Mucosa of descending colon (tissue), 3 donors: ENCODE measurements around the gene BNC2. TPM values are rescaled to one million over a fixed set of nuclear protein-coding genes. Genes with fewer than 3 reads are reported as not detected.

ENCODE experiments used
- ATAC-seq: fragments of 200-7000 bp; cut with Tn5 transposase; one replicate; pipeline ENCODE4 v1.9.1; 2020; ENCODE audit warnings: mild to moderate bottlenecking, moderate library complexity
- DNase-seq, 3 donors: peaks; one replicate each; pipeline ENCODE4 v3.0.0-alpha.2; 2020
- H3K36me3 ChIP-seq: fragments of 200-600 bp; one replicate; pipeline ENCODE4 v1.8.0; 2021; ENCODE audit warnings: low read depth, mild to moderate bottlenecking
- H3K4me1 ChIP-seq: fragments of 200-600 bp; one replicate; pipeline ENCODE4 v1.8.0; 2021; ENCODE audit warnings: low read depth, mild to moderate bottlenecking
- H3K4me3 ChIP-seq: fragments of 200-600 bp; one replicate; pipeline ENCODE4 v1.8.0; 2021; ENCODE audit warnings: mild to moderate bottlenecking
- H3K9me3 ChIP-seq: fragments of 200-600 bp; one replicate; pipeline ENCODE4 v1.8.0; 2021; ENCODE audit warnings: mild to moderate bottlenecking
- intact Hi-C, 2 donors: fragments of 100-400 bp; cut with DNase I in 1 of 2; cut with micrococcal nuclease in 1 of 2; formaldehyde crosslinking; loops; one replicate each; pipeline versions ENCODE4 v1.11.0 to v1.11.1; 2022; cut with DNase I, micrococcal nuclease
- total RNA-seq, 3 donors: library from RNA; stranded (reverse); fragmentation: NEBNext Ultra II Directional in 2 of 3; extraction: Animal tissue kit (Norgen Biotek cat#: 25700) in 2 of 3; gene quantifications; one replicate each; pipeline versions ENCODE4 v1.2.1 to v1.2.4, GENCODE V29; 2021 to 2023
- TF ChIP-seq, protein P1 (sequence below): fragments of 200-600 bp; IDR thresholded peaks from one replicate; pipeline ENCODE4 v1.8.0; 2022; ENCODE audit warnings: antibody characterized with exemption, mild to moderate bottlenecking
- donor health status: DM: no; HTN: no; CAD: no; lungs with moderate emphysema.
- donor health status: DM: no; HTN: no; CAD: no.
- donor health status: DM: no; HTN: yes; CAD: no.

Gene BNC2
- total RNA-seq, 3 donors from 2014 or later = 8.2 to 192 (median 12.0) TPM

GRCh38 chr9:16608906-16609305 is 261.6 kb downstream of the BNC2 start:
- no peaks in the 10 kb centered on the region for H3K4me1 ChIP-seq
- no peak overlapping the region for H3K4me3 ChIP-seq
- no peaks in the 10 kb centered on the region for H3K36me3 ChIP-seq
- TF ChIP-seq, protein P1, sequence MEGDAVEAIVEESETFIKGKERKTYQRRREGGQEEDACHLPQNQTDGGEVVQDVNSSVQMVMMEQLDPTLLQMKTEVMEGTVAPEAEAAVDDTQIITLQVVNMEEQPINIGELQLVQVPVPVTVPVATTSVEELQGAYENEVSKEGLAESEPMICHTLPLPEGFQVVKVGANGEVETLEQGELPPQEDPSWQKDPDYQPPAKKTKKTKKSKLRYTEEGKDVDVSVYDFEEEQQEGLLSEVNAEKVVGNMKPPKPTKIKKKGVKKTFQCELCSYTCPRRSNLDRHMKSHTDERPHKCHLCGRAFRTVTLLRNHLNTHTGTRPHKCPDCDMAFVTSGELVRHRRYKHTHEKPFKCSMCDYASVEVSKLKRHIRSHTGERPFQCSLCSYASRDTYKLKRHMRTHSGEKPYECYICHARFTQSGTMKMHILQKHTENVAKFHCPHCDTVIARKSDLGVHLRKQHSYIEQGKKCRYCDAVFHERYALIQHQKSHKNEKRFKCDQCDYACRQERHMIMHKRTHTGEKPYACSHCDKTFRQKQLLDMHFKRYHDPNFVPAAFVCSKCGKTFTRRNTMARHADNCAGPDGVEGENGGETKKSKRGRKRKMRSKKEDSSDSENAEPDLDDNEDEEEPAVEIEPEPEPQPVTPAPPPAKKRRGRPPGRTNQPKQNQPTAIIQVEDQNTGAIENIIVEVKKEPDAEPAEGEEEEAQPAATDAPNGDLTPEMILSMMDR = no peak
- no peak for DNase-seq
- ATAC-seq = no peak
- no peaks in the 10 kb centered on the region for H3K9me3 ChIP-seq
- intact Hi-C loops = no loop called here

DNA sequence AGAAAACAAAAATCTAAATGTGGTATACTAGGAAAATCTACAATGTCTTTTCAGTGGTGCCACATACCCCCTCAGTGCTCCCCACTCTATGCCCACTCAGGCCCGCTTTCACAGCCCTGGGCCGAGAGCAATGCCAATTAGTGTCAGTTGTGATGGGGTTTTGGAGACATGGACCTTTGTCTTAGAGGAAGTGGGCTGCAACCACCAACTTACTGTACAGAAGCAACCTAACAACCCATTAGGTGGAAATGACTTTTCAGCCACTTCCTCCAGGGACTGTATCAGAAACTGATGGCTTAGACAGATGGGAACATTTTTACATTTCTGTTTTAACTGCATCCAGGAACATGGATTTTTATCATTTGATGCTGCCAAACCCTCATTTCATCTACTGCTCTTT is 268.0 kb downstream of the BNC2 start:
- no peak for DNase-seq
- no peaks in the 10 kb centered on the region for H3K36me3 ChIP-seq
- H3K9me3 ChIP-seq = no peaks in the 10 kb centered on the region
- intact Hi-C loops = no loop called here
- H3K4me3 ChIP-seq = no peak overlapping the region
- H3K4me1 ChIP-seq = no peaks in the 10 kb centered on the region
- ATAC-seq = no peak
- TF ChIP-seq, protein P1 = no peak

GRCh38 chr9:16601991-16602390 is 268.5 kb downstream of the BNC2 start:
- no peaks in the 10 kb centered on the region for H3K36me3 ChIP-seq
- DNase-seq (no peak), ATAC-seq (no peak)
- H3K4me3 ChIP-seq = no peak overlapping the region
- intact Hi-C loops = no loop called here
- no peaks in the 10 kb centered on the region for H3K9me3 ChIP-seq
- TF ChIP-seq, protein P1 = no peak
- H3K4me1 ChIP-seq = no peaks in the 10 kb centered on the region

GRCh38 chr9:16598316-16598715 is 272.2 kb downstream of the BNC2 start:
- H3K9me3 ChIP-seq = no peaks in the 10 kb centered on the region
- ATAC-seq = no peak
- no peaks in the 10 kb centered on the region for H3K4me1 ChIP-seq
- DNase-seq = no peak
- no peak overlapping the region for H3K4me3 ChIP-seq
- intact Hi-C loops = no loop called here
- TF ChIP-seq, protein P1 = no peak
- no peaks in the 10 kb centered on the region for H3K36me3 ChIP-seq

DNA sequence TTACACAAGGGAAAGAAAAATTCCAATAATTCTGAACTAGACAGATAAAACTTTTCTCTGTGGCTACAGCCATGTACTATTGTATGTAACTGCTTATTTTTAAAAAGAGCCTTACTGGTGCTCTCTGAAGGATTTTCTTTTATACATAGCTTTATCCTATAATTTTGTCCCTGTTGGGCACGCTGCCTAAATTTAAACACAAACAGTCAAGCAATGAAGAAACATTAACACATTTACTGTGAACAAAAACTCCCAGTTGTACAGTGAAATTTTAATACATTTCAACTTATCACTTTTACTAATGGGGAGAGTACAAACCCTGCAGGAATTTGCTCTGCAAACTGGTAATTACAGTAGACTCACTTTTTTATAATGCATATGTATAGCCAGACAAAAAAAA is 273.3 kb downstream of the BNC2 start:
- TF ChIP-seq, protein P1 = no peak
- DNase-seq (no peak), ATAC-seq (no peak)
- Histone ChIP-seq H3K9me3 (no peaks in the 10 kb centered on the region), H3K4me1 (no peaks in the 10 kb centered on the region), H3K36me3 (no peaks in the 10 kb centered on the region), H3K4me3 (no peak overlapping the region)
- intact Hi-C loops = no loop called here

GRCh38 chr9:16595227-16595626 is 275.2 kb downstream of the BNC2 start:
- Histone ChIP-seq H3K4me3 (no peak overlapping the region), H3K9me3 (no peaks in the 10 kb centered on the region), H3K4me1 (no peaks in the 10 kb centered on the region), H3K36me3 (no peaks in the 10 kb centered on the region)
- DNase-seq (no peak), ATAC-seq (no peak)
- TF ChIP-seq, protein P1 = no peak
- intact Hi-C loops = no loop called here
